ENCODE measurements around the gene RAB1B. TPM values are rescaled to one million over a fixed set of nuclear protein-coding genes. Genes with fewer than 3 reads are reported as not detected.

RAB1B gene
- total RNA-seq, 1 experiment from 2014 or later, result 148 TPM

GRCh38 chr11:66294626-66295620 is 26.5 kb downstream of the RAB1B start:
- no peak for DNase-seq (ENCODE audit: low read depth, low spot score)
- Histone ChIP-seq H2AFZ (ENCODE audit: low read depth, low read length, poor library complexity, severe bottlenecking) (no peak overlapping the region), H3K79me2 (ENCODE audit: insufficient read depth, low read length) (no peaks in the 10 kb centered on the region), H3K9me3 (ENCODE audit: control insufficient read depth in 1 of 2, insufficient read depth in 1 of 2, low read depth in 1 of 2, low read length in 2 of 2) (no peaks in the 10 kb centered on the region), H3K36me3 (ENCODE audit: control insufficient read depth in 1 of 2, insufficient read depth in 2 of 2, low read length in 2 of 2) (no peaks in the 10 kb centered on the region), H3K27ac (ENCODE audit: low read depth, low read length) (no peak overlapping the region), H3K9ac (ENCODE audit: low read length) (no peak overlapping the region), H3K4me2 (ENCODE audit: low read length) (no peak overlapping the region), H3K9me2 (ENCODE audit: insufficient read depth) (no peaks in the 10 kb centered on the region), H4K20me1 (ENCODE audit: insufficient read depth) (no peaks in the 10 kb centered on the region), H3K27me3 (ENCODE audit: insufficient read depth, low read length) (no peaks in the 10 kb centered on the region), H3K4me3 (replicated peaks in 1 of 2; ENCODE audit: low read depth in 1 of 2, low read length in 2 of 2) (no peak overlapping the region), H3K4me1 (ENCODE audit: control insufficient read depth in 1 of 2, insufficient read depth in 2 of 2, low read length in 2 of 2) (peaks cover 16 to 29% of the 10 kb centered on the region in 2 experiments)
- CTCF ChIA-PET, result no interaction called here
- ATAC-seq, result no peak
- POLR2A ChIA-PET, result no interaction called here
- RAD21 ChIA-PET (ENCODE audit: low non-redundant PET in 1 of 2, low total read pairs in 2 of 2, uncharacterized antibody in 2 of 2, unreplicated experiment in 2 of 2), result no interaction called here
- no TSS peak for BruUV-seq (replicated peaks)
- intact Hi-C loops (cut with micrococcal nuclease), result no loop called here
- TF ChIP-seq ATF3 (IDR thresholded peaks at IDR 0.05) (no peak), SIN3A (IDR thresholded peaks at IDR 0.05; ENCODE audit: low read depth) (no peak), CEBPB (IDR thresholded peaks at IDR 0.05; ENCODE audit: low read depth) (no peak), ZFX (IDR thresholded peaks at IDR 0.05) (no peak), TCF7L2 (IDR thresholded peaks at IDR 0.05; ENCODE audit: borderline replicate concordance, extremely low read depth, insufficient read depth, insufficient read length) (no peak), ZBTB33 (IDR thresholded peaks at IDR 0.05; ENCODE audit: extremely low read depth, insufficient replicate concordance, low read length) (no peak), CBX3 (IDR thresholded peaks at IDR 0.05; ENCODE audit: low read depth) (no peak), CTCF (IDR thresholded peaks at IDR 0.05 in 2 of 3, conservative IDR thresholded peaks at IDR 0.05 in 1 of 3; ENCODE audit: borderline replicate concordance in 1 of 3, insufficient read depth in 1 of 3, low read depth in 2 of 3, low read length in 2 of 3) (no peak), RAD21 (IDR thresholded peaks at IDR 0.05; ENCODE audit: low read depth) (no peak), YY1 (IDR thresholded peaks at IDR 0.05; ENCODE audit: extremely low read depth, insufficient replicate concordance, low read depth, low read length) (no peak), EZH2 (IDR thresholded peaks at IDR 0.05) (no peak), EZH2phosphoT487 (IDR thresholded peaks at IDR 0.05; ENCODE audit: borderline replicate concordance) (no peak)
